HUES48 (cell line): ENCODE data around the gene SH3RF1.

Source experiments
- H3K27ac ChIP-seq: one replicate; pipeline ENCODE4 v1.7.0; 2013; ENCODE audit warnings: low read depth, low read length, inconsistent platforms
- H3K27me3 ChIP-seq: 2 replicates; pipeline ENCODE4 v1.6.1; 2013; ENCODE audit warnings: mild to moderate bottlenecking, low read length; ENCODE audit not compliant: control insufficient read depth, insufficient read depth
- H3K36me3 ChIP-seq: 2 replicates; pipeline ENCODE4 v1.6.1; 2013; ENCODE audit warnings: low read length; ENCODE audit not compliant: control insufficient read depth, insufficient read depth
- H3K4me1 ChIP-seq: 2 replicates; pipeline ENCODE4 v1.6.1; 2013; ENCODE audit warnings: mild to moderate bottlenecking, low read length; ENCODE audit not compliant: control insufficient read depth, insufficient read depth
- H3K4me3 ChIP-seq: 2 replicates; pipeline ENCODE4 v1.5.1; 2013; ENCODE audit warnings: mild to moderate bottlenecking, low read depth, low read length
- H3K9ac ChIP-seq: 2 replicates; pipeline ENCODE4 v1.6.1; 2013; ENCODE audit warnings: mild to moderate bottlenecking, low read depth, low read length, moderate library complexity
- H3K9me3 ChIP-seq: 2 replicates; pipeline ENCODE4 v1.6.1; 2013; ENCODE audit warnings: low read length; ENCODE audit not compliant: control insufficient read depth, insufficient read depth

Gene SH3RF1

DNA sequence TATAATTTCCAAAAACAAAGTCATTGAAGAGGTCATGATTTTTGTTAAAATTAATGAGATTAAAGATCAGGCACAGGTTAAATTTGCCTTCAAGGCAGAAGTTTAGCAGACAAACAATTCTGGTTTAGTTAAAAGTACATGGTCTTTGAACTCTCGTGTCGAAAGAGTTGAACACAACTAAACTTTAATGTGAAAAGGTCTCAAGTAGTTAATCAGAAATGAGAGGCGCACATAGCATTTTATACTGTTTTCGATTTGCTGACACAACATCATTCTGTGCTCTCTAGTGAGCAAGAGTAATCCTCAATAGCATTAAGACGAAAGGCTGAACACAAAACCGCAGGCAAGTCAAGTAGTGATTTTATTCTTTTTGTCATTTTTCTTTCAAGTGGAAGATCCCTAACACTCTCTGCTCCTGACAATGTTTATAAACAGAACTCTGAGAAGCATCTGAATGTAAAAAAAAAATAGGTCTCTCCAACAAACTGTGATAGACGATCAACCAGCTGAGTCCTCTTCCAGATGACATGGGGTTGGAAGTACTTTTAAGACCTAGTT is 49.8 kb downstream of the SH3RF1 start:
- Histone ChIP-seq H3K9ac (no peak overlapping the region), H3K4me3 (no peak overlapping the region), H3K27ac (no peak overlapping the region), H3K4me1 (no peaks in the 10 kb centered on the region), H3K9me3 (no peaks in the 10 kb centered on the region), H3K36me3 (no peaks in the 10 kb centered on the region), H3K27me3 (no peaks in the 10 kb centered on the region)

- no peaks in the 10 kb centered on the region for H3K27me3 ChIP-seq
- H3K9ac ChIP-seq = no peak overlapping the region
- no peaks in the 10 kb centered on the region for H3K9me3 ChIP-seq
- no peaks in the 10 kb centered on the region for H3K36me3 ChIP-seq
- H3K4me1 ChIP-seq = no peaks in the 10 kb centered on the region
- no peak overlapping the region for H3K4me3 ChIP-seq
- H3K27ac ChIP-seq = no peak overlapping the region
These were observed 50.3 kb downstream of the SH3RF1 start for GRCh38 chr4:169220447-169220846.

- Histone ChIP-seq H3K27ac (no peak overlapping the region), H3K27me3 (no peaks in the 10 kb centered on the region), H3K4me3 (no peak overlapping the region), H3K9me3 (no peaks in the 10 kb centered on the region), H3K4me1 (no peaks in the 10 kb centered on the region), H3K36me3 (no peaks in the 10 kb centered on the region), H3K9ac (no peak overlapping the region)
These were observed 51.3 kb downstream of the SH3RF1 start for GRCh38 chr4:169219440-169219839.

GRCh38 chr4:169215656-169216055 is 55.1 kb downstream of the SH3RF1 start:
- Histone ChIP-seq H3K4me3 (no peak overlapping the region), H3K36me3 (no peaks in the 10 kb centered on the region), H3K4me1 (no peaks in the 10 kb centered on the region), H3K27me3 (no peaks in the 10 kb centered on the region), H3K9me3 (no peaks in the 10 kb centered on the region), H3K9ac (no peak overlapping the region), H3K27ac (no peak overlapping the region)

DNA sequence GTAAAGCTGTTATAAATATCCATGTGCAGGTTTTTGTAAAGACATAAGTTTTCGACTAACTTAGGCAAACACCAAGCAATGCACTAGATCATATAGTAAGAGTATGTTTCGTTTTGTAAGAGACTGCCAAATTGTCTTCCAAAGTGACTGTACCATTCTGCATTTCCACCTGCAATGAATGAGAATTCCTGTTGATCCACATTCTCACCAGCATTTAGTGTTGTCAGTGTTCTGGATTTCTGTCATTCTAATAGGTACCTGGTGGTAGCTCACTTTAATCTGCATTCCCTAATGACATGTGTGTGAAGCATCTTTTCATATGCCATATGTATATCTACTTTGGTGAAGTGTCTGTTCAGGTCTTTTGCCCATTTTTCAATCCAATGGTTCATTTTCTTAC is 57.8 kb downstream of the SH3RF1 start:
- Histone ChIP-seq H3K4me3 (no peak overlapping the region), H3K4me1 (peaks cover 6% of the 10 kb centered on the region; the same call in 1 of the 2 replicates), H3K27me3 (no peaks in the 10 kb centered on the region), H3K27ac (no peak overlapping the region), H3K36me3 (no peaks in the 10 kb centered on the region), H3K9ac (no peak overlapping the region), H3K9me3 (no peaks in the 10 kb centered on the region)

DNA sequence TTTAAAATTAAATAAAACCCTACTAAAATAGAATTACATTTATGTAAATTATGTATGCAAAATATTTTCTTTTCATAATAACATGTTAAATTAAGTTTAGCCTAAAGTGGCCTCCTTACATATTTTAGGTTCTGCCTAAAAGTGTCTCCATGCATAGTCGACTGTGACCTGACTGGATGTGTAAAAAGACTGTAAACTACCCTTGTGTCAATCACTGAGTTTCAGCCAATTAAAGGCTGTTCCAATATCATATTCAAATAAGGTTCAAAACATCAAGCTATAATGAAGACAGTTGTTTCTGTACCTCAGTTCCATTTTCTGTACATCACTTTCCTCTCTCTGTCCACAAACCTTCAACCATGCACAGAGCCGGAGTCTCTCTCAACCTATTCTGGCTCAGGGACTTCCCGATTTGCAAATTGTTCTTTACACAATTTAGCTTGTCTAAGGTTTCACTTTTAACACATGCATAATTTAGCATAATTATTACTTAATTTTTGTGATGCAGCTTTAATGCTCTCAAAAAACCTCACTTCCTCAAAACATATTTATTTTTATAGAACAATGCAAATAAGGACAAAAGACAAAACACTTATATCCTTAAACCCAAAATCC is 60.1 kb downstream of the SH3RF1 start:
- Histone ChIP-seq H3K27ac (no peak overlapping the region), H3K4me3 (no peak overlapping the region), H3K27me3 (no peaks in the 10 kb centered on the region), H3K9me3 (no peaks in the 10 kb centered on the region), H3K36me3 (no peaks in the 10 kb centered on the region), H3K4me1 (peaks cover 11% of the 10 kb centered on the region; the same call in 1 of the 2 replicates), H3K9ac (no peak overlapping the region)

DNA sequence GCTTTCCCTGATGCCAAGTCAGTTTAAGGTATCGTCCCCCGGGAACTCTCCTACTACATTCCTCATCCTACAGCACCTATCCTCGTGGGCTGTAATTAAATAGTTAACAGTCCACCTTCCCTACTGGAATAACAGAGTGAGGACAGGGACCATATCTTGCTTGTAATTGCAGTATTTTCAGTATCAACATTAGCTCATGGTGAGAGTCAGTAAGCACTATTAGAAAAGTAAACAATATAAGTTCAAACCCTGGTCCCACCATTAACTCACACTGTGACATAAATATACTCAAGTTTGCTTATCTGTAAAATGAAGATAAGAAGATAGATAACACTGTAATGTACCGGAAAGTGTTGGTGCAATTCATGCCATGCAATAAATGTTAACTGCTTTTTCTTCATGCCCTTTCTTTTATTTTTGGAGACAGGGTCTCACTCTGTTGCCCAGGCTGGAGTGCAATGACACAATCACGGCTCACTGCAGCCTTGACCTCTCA is 61.3 kb downstream of the SH3RF1 start:
- no peaks in the 10 kb centered on the region for H3K36me3 ChIP-seq
- H3K9ac ChIP-seq = no peak overlapping the region
- H3K9me3 ChIP-seq = no peaks in the 10 kb centered on the region
- no peaks in the 10 kb centered on the region for H3K27me3 ChIP-seq
- H3K27ac ChIP-seq = no peak overlapping the region
- H3K4me3 ChIP-seq = no peak overlapping the region
- H3K4me1 ChIP-seq = peaks cover 11% of the 10 kb centered on the region; the same call in 1 of the 2 replicates

DNA sequence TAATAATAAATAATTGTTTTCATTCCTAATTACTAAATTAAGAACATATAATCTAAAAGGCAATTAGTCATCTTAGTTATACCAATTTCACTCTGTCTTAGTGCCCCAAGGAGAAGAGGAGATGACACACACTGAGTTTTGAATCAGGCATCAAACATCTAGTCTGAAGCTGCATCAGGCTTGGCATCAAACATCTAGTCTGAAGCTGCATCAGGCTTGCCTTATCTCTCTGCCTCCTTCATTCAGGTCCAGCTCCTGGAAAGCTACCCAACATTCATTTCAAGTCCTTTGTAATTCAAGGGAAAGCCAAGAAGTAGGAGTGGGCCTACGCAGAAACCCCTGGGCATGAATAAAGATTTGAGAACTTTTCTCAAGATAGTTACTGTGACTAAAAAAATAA is 62.2 kb downstream of the SH3RF1 start:
- no peaks in the 10 kb centered on the region for H3K9me3 ChIP-seq
- H3K27ac ChIP-seq = no peak overlapping the region
- no peak overlapping the region for H3K4me3 ChIP-seq
- H3K9ac ChIP-seq = no peak overlapping the region
- peaks cover 11% of the 10 kb centered on the region; the same call in 1 of the 2 replicates for H3K4me1 ChIP-seq
- H3K36me3 ChIP-seq = no peaks in the 10 kb centered on the region
- no peaks in the 10 kb centered on the region for H3K27me3 ChIP-seq

DNA sequence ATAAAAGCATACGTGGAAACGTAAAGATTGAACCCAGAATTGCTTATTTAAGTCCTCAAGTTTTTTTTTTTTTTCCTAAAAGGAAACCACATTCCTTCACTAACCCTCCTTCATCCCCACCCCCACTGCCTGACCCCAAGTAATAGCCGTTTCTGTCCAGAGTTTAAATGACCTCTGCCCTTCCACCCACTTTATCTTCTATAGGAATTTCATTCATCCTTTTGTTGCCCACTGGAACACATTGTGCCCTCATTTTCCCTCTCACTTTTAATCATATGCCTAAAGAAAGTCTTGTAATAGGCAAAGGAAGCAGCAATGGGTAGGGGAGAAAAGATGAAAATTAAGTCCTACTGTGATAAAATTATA is 62.7 kb downstream of the SH3RF1 start:
- H3K9ac ChIP-seq = no peak overlapping the region
- H3K36me3 ChIP-seq = no peaks in the 10 kb centered on the region
- H3K9me3 ChIP-seq = no peaks in the 10 kb centered on the region
- H3K4me1 ChIP-seq = peaks cover 11% of the 10 kb centered on the region; the same call in 1 of the 2 replicates
- no peak overlapping the region for H3K27ac ChIP-seq
- no peaks in the 10 kb centered on the region for H3K27me3 ChIP-seq
- no peak overlapping the region for H3K4me3 ChIP-seq

DNA sequence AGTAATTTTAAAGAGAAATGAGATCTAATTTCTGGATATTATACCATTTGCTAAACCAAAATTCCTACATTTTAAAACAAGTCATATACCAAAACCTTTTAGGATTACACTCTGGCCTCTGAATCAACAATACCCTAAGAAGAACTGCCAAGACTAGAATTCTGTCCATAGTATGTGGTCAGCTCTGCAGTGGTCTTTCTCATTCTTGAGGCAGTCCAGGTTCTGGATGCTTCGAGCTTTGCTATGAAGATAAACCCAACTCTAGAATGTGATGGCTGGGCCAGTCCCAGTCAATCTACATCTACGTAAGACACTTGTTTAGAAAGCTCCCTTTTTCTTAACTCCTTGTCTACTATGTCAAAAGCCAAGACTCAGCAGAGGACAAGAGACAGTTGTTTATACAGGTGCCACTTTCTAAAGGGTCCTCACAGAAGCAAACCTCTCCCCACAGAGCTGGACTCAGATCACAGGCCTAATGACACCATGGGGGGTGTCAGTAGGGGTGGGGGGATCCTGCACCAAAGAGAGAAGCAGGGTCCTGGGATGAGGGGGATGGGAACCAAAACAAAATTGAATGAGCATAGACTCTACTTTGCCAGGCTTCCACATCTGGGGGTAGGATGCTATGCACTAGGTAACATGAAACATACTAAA is 63.2 kb downstream of the SH3RF1 start:
- Histone ChIP-seq H3K27me3 (no peaks in the 10 kb centered on the region), H3K9ac (no peak overlapping the region), H3K4me3 (no peak overlapping the region), H3K27ac (peak overlapping the region; percentile 50), H3K4me1 (peaks cover 11% of the 10 kb centered on the region; the same call in 1 of the 2 replicates), H3K36me3 (no peaks in the 10 kb centered on the region), H3K9me3 (no peaks in the 10 kb centered on the region)

GRCh38 chr4:169205744-169206080 is 65.0 kb downstream of the SH3RF1 start:
- Histone ChIP-seq H3K4me3 (no peak overlapping the region), H3K27me3 (no peaks in the 10 kb centered on the region), H3K36me3 (no peaks in the 10 kb centered on the region), H3K9ac (no peak overlapping the region), H3K9me3 (no peaks in the 10 kb centered on the region), H3K4me1 (peaks cover 26% of the 10 kb centered on the region), H3K27ac (no peak overlapping the region)
